KMS-11 (cell line): Measurements from ENCODE around the gene PTPRJ.
A peak's percentile ranks its signal among the peaks of the same experiment; 100 is the strongest.

Source experiments
- H2AFZ ChIP-seq: fragments of 200-600 bp; sonication (generic); 2 replicates; pipeline ENCODE4 v1.6.1; 2016; ENCODE audit warnings: antibody characterized with exemption, mixed run types, low read depth
- H3K27ac ChIP-seq: fragments of 200-600 bp; sonication (generic); 2 replicates; pipeline ENCODE4 v1.6.1; 2016; ENCODE audit warnings: mild to moderate bottlenecking, mixed run types
- H3K27me3 ChIP-seq: fragments of 200-600 bp; sonication (generic); 2 replicates; pipeline ENCODE4 v1.6.1; 2017; ENCODE audit warnings: mild to moderate bottlenecking, low read depth, mixed run types, moderate library complexity; ENCODE audit not compliant: insufficient read depth
- H3K36me3 ChIP-seq: fragments of 200-600 bp; sonication (generic); 2 replicates; pipeline ENCODE4 v1.6.1; 2017; ENCODE audit warnings: mild to moderate bottlenecking, mixed run types; ENCODE audit not compliant: insufficient read depth
- H3K4me1 ChIP-seq: fragments of 200-600 bp; sonication (generic); 2 replicates; pipeline ENCODE4 v1.6.1; 2016; ENCODE audit warnings: mild to moderate bottlenecking, low read depth, mixed run types; ENCODE audit not compliant: poor library complexity, severe bottlenecking
- H3K4me2 ChIP-seq: fragments of 200-600 bp; sonication (generic); 2 replicates; pipeline ENCODE4 v1.7.0; 2016; ENCODE audit warnings: mild to moderate bottlenecking, mixed run types
- H3K4me3 ChIP-seq: fragments of 200-600 bp; sonication (generic); IDR thresholded peaks from 2 replicates; pipeline ENCODE4 v1.6.1; 2017; ENCODE audit warnings: low read depth, low read length, mixed read lengths; ENCODE audit not compliant: insufficient read depth
- H3K79me2 ChIP-seq: fragments of 200-600 bp; sonication (generic); 2 replicates; pipeline ENCODE4 v1.6.1; 2016; ENCODE audit warnings: low read depth, mixed run types; ENCODE audit not compliant: insufficient read depth
- H3K9ac ChIP-seq: fragments of 200-600 bp; sonication (generic); 2 replicates; pipeline ENCODE4 v1.6.1; 2016; ENCODE audit warnings: mild to moderate bottlenecking, mixed run types
- H4K20me1 ChIP-seq: fragments of 200-600 bp; sonication (generic); 2 replicates; pipeline ENCODE4 v1.6.1; 2016; ENCODE audit warnings: mild to moderate bottlenecking, mixed run types; ENCODE audit not compliant: insufficient read depth
- CTCF ChIP-seq: fragments of 200-600 bp; sonication (generic); conservative IDR thresholded peaks from 2 replicates; pipeline ENCODE4 v1.6.1; 2017; ENCODE audit warnings: low read depth, mild to moderate bottlenecking, antibody characterized with exemption, low read length, moderate library complexity, mixed read lengths

PTPRJ gene

GRCh38 chr11:48091426-48092102, 111.2 kb downstream of the PTPRJ start:
- Histone ChIP-seq H3K4me2 (no peak overlapping the region), H3K79me2 (no peaks in the 10 kb centered on the region), H3K4me3 (no peak overlapping the region), H3K27me3 (no peaks in the 10 kb centered on the region), H4K20me1 (no peaks in the 10 kb centered on the region), H2AFZ (no peak overlapping the region), H3K27ac (no peak overlapping the region), H3K4me1 (peaks cover 28% of the 10 kb centered on the region), H3K36me3 (no peaks in the 10 kb centered on the region), H3K9ac (no peak overlapping the region)
- TF ChIP-seq CTCF = no peak

- no peaks in the 10 kb centered on the region for H4K20me1 ChIP-seq
- no peak overlapping the region for H2AFZ ChIP-seq
- TF ChIP-seq CTCF = no peak
- no peak overlapping the region for H3K9ac ChIP-seq
- no peak overlapping the region for H3K4me3 ChIP-seq
- H3K4me2 ChIP-seq = peak overlapping the region; percentile 35
- H3K27ac ChIP-seq = no peak overlapping the region
- peaks cover 28% of the 10 kb centered on the region for H3K4me1 ChIP-seq
- no peaks in the 10 kb centered on the region for H3K36me3 ChIP-seq
- H3K27me3 ChIP-seq = no peaks in the 10 kb centered on the region
- H3K79me2 ChIP-seq = no peaks in the 10 kb centered on the region
These were observed 113.0 kb downstream of the PTPRJ start for GRCh38 chr11:48093323-48093722.

- H2AFZ ChIP-seq = no peak overlapping the region
- no peaks in the 10 kb centered on the region for H3K27me3 ChIP-seq
- H3K79me2 ChIP-seq = no peaks in the 10 kb centered on the region
- no peak overlapping the region for H3K4me3 ChIP-seq
- peak overlapping the region; percentile 35; the same call in 1 of the 2 replicates for H3K4me2 ChIP-seq
- H3K27ac ChIP-seq = peak overlapping the region; percentile 11; the same call in 1 of the 2 replicates
- no peaks in the 10 kb centered on the region for H4K20me1 ChIP-seq
- TF ChIP-seq CTCF = no peak
- no peak overlapping the region for H3K9ac ChIP-seq
- peaks cover 28% of the 10 kb centered on the region for H3K4me1 ChIP-seq
- H3K36me3 ChIP-seq = no peaks in the 10 kb centered on the region
These were observed 113.7 kb downstream of the PTPRJ start for GRCh38 chr11:48093795-48094642.

GRCh38 chr11:48094643-48095339, 114.4 kb downstream of the PTPRJ start:
- peak overlapping the region; percentile 35; the same call in 1 of the 2 replicates for H3K4me2 ChIP-seq
- H3K36me3 ChIP-seq = no peaks in the 10 kb centered on the region
- H3K27me3 ChIP-seq = no peaks in the 10 kb centered on the region
- no peak overlapping the region for H2AFZ ChIP-seq
- TF ChIP-seq CTCF = no peak
- H3K79me2 ChIP-seq = no peaks in the 10 kb centered on the region
- no peak overlapping the region for H3K4me3 ChIP-seq
- no peak overlapping the region for H3K9ac ChIP-seq
- H3K4me1 ChIP-seq = peaks cover 28% of the 10 kb centered on the region
- H4K20me1 ChIP-seq = no peaks in the 10 kb centered on the region
- H3K27ac ChIP-seq = no peak overlapping the region
